SH-SY5Y (cell line): ENCODE measurements around the gene RNASE3.

Experiments used
- GATA2 ChIP-seq: IDR thresholded peaks from 2 replicates; pipeline ENCODE4 v1.6.1; 2011; ENCODE audit warnings: mild to moderate bottlenecking, low read depth, low read length
- GATA3 ChIP-seq: IDR thresholded peaks from 2 replicates; pipeline ENCODE4 v1.6.1; 2011; ENCODE audit warnings: low read depth, mild to moderate bottlenecking, low read length, moderate library complexity

DNA sequence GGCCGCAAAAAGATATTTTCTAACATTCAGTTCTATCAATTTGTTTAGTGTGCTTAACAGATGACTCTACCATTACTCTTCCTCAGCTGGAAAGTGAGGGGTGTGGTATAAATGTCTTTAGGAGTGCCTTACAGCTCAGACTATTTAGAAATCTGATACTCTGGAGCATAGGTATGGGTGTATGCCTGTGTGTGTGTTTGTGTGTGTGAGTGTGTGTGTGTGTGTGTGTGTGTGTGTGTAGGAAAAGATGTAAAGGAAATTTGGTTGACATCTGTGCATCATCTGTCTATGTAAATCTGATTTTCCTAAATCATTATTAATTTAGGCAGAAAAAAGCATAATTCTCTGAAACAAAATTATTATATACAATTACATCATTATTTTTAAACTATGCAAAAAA, 16.0 kb downstream of the RNASE3 start:
- no peak for TF ChIP-seq GATA2
- no peak for TF ChIP-seq GATA3
